ENCODE data around the gene SRMS.

- TF ChIP-seq REST (IDR thresholded peaks at IDR 0.05; ENCODE audit: low read depth), result no peak
- no peak for TF ChIP-seq RAD21 (IDR thresholded peaks at IDR 0.05; ENCODE audit: low read depth)
- no peak for TF ChIP-seq YY1 (IDR thresholded peaks at IDR 0.05; ENCODE audit: low read depth)
- no peak for TF ChIP-seq FOXM1 (IDR thresholded peaks at IDR 0.05; ENCODE audit: borderline replicate concordance, low read depth)
- TF ChIP-seq EP300 (IDR thresholded peaks at IDR 0.05; ENCODE audit: borderline replicate concordance), result no peak
These were observed 42.0 kb upstream of the SRMS start for GRCh38 chr20:63589261-63590217.

All from Ishikawa (cell line).